Occipital lobe (tissue), 2 donors: ENCODE results near the gene OR11A1. TPM values are rescaled to one million over a fixed set of nuclear protein-coding genes. Genes with fewer than 3 reads are reported as not detected.

Experiments used
- DNase-seq: peaks from one replicate; lab custom pipeline; 2025; lab: John Stamatoyannopoulos, UW
- total RNA-seq: library from RNA; depleted of rRNA; stranded (reverse); fragments of >200 nt; gene quantifications from one replicate; pipeline ENCODE4 v1.2.3, GENCODE V29; 2014

The OR11A1 gene
- total RNA-seq, 1 donor from 2014 or later: not detected

- no peak for DNase-seq
Measured at GRCh38 chr6:29388533-29388932, 68.3 kb downstream of the OR11A1 start.

- DNase-seq: no peak
Measured at GRCh38 chr6:29376003-29376402, 80.9 kb downstream of the OR11A1 start.

Other genes with a start within 250 kb of the OR11A1 start
- under 0.01 TPM for gene OR14J1, start 155.4 kb downstream of the OR11A1 start, total RNA-seq
- not detected for gene OR5V1, start 88.2 kb downstream of the OR11A1 start, total RNA-seq
- gene OR12D3, start 81.8 kb downstream of the OR11A1 start, total RNA-seq: not detected
- gene OR12D2, start 61.4 kb downstream of the OR11A1 start, total RNA-seq: not detected
- not detected for gene OR12D1, start 42.1 kb downstream of the OR11A1 start, total RNA-seq
- gene OR10C1, start 17.8 kb downstream of the OR11A1 start, total RNA-seq: not detected
- gene OR2H1, start 84 bp upstream of the OR11A1 start, total RNA-seq: not detected
- gene MAS1L, start 30.9 kb upstream of the OR11A1 start, total RNA-seq: not detected
- gene UBD, start 102.7 kb upstream of the OR11A1 start, total RNA-seq: 0.47 TPM
- gene OR2H2, start 128.1 kb upstream of the OR11A1 start, total RNA-seq: not detected
- 91.1 TPM for gene GABBR1, start 176.1 kb upstream of the OR11A1 start, total RNA-seq
- gene MOG, start 200.0 kb upstream of the OR11A1 start, total RNA-seq: not detected
- not detected for gene ZFP57, start 224.1 kb upstream of the OR11A1 start, total RNA-seq